Hepatocyte (in vitro differentiated cells): Measurements from ENCODE around the gene IFNL2. TPM values are rescaled to one million over a fixed set of nuclear protein-coding genes. Genes with fewer than 3 reads are reported as not detected.

Experiments
- DNase-seq: peaks from one replicate; pipeline ENCODE4 v3.0.0-alpha.2; 2016; ENCODE audit warnings: low spot score
- H2AFZ ChIP-seq: fragments of 200-600 bp; sonication (generic); 2 replicates; pipeline ENCODE4 v1.6.0; 2016; ENCODE audit warnings: antibody characterized with exemption, mild to moderate bottlenecking
- H3K27ac ChIP-seq: fragments of 200-600 bp; sonication (generic); 2 replicates; pipeline ENCODE4 v1.5.1; 2016; ENCODE audit warnings: mild to moderate bottlenecking
- H3K27me3 ChIP-seq: fragments of 200-600 bp; sonication (generic); 2 replicates; pipeline ENCODE4 v1.6.1; 2016
- H3K36me3 ChIP-seq: fragments of 200-600 bp; sonication (generic); replicated peaks from 2 replicates; pipeline ENCODE4 v1.5.1; 2016; ENCODE audit warnings: low read depth; ENCODE audit not compliant: insufficient read depth
- H3K4me1 ChIP-seq: fragments of 200-600 bp; sonication (generic); 2 replicates; pipeline ENCODE4 v1.5.1; 2016; ENCODE audit warnings: mild to moderate bottlenecking, moderate library complexity; ENCODE audit not compliant: insufficient read depth
- H3K4me2 ChIP-seq: fragments of 200-600 bp; sonication (generic); 2 replicates; pipeline ENCODE4 v1.6.0; 2016
- H3K4me3 ChIP-seq: fragments of 200-600 bp; sonication (generic); 2 replicates; pipeline ENCODE4 v1.5.1; 2016; ENCODE audit warnings: mild to moderate bottlenecking
- H3K79me2 ChIP-seq: fragments of 200-600 bp; sonication (generic); 2 replicates; pipeline ENCODE4 v1.6.0; 2017; ENCODE audit warnings: mild to moderate bottlenecking
- H3K9me2 ChIP-seq: fragments of 200-600 bp; sonication (generic); replicated peaks from 2 replicates; pipeline ENCODE4 v1.6.0; 2017; ENCODE audit warnings: mild to moderate bottlenecking; ENCODE audit not compliant: insufficient read depth
- H3K9me3 ChIP-seq: fragments of 200-600 bp; sonication (generic); 2 replicates; pipeline ENCODE4 v1.5.1; 2016; ENCODE audit warnings: low read depth, mild to moderate bottlenecking
- H4K20me1 ChIP-seq: fragments of 200-600 bp; sonication (generic); 2 replicates; pipeline ENCODE4 v1.6.0; 2016; ENCODE audit warnings: mild to moderate bottlenecking; ENCODE audit not compliant: insufficient read depth, poor library complexity, severe bottlenecking
- CTCF ChIP-seq: fragments of 200-600 bp; sonication (generic); IDR thresholded peaks from 2 replicates; pipeline ENCODE4 v1.5.1; 2016; ENCODE audit warnings: antibody characterized with exemption, mild to moderate bottlenecking; ENCODE audit not compliant: poor library complexity
- EZH2 ChIP-seq: fragments of 200-600 bp; sonication (generic); IDR thresholded peaks from 2 replicates; pipeline ENCODE4 v1.6.1; 2016; ENCODE audit warnings: antibody characterized with exemption, mild to moderate bottlenecking, borderline replicate concordance
- EZH2phosphoT487 ChIP-seq: fragments of 200-600 bp; sonication (generic); IDR thresholded peaks from one replicate; pipeline ENCODE4 v1.6.1; 2018; ENCODE audit warnings: antibody characterized with exemption, mild to moderate bottlenecking, low read depth, moderate library complexity; ENCODE audit not compliant: unreplicated experiment, severe bottlenecking
- WGBS: methylation state at CpG from one replicate; pipeline ENCODE4 v1.1.6; 2016; ENCODE audit warnings: low lambda C conversion rate; ENCODE audit errors: missing lambda C conversion rate; 5-methylcytosine and 5-hydroxymethylcytosine counted together
- polyA plus RNA-seq: library from polyadenylated mRNA; unstranded; fragments of >200 nt; fragmentation: Nextera tagmentation; extraction: Ambion mirVana; gene quantifications from 2 replicates; pipeline ENCODE4 v1.2.1, GENCODE V29; 2016
- total RNA-seq: library from RNA; depleted of rRNA; stranded (reverse); fragments of >200 nt; gene quantifications from 2 replicates; pipeline ENCODE4 v1.2.3, GENCODE V29; 2014

Gene IFNL2
- total and polyA plus RNA-seq, 2 experiments from 2014 or later = not detected

- Histone ChIP-seq H3K79me2 (no peaks in the 10 kb centered on the region), H4K20me1 (no peaks in the 10 kb centered on the region), H3K4me2 (no peak overlapping the region), H3K4me1 (peaks cover 4% of the 10 kb centered on the region), H3K27ac (no peak overlapping the region), H3K27me3 (peaks cover 29% of the 10 kb centered on the region), H3K9me3 (no peaks in the 10 kb centered on the region), H3K9me2 (no peaks in the 10 kb centered on the region), H3K4me3 (no peak overlapping the region), H2AFZ (no peak overlapping the region), H3K36me3 (no peaks in the 10 kb centered on the region)
- DNase-seq = no peak
- WGBS = 63% methylated on average over 3 of the region's 3 CpGs
- no peak for TF ChIP-seq EZH2
Observed at GRCh38 chr19:39251846-39252245, 16.4 kb upstream of the IFNL2 start.

- H3K4me1 ChIP-seq = peaks cover 4% of the 10 kb centered on the region
- H3K27ac ChIP-seq = no peak overlapping the region
- H3K9me2 ChIP-seq = no peaks in the 10 kb centered on the region
- DNase-seq = no peak
- TF ChIP-seq CTCF (no peak), EZH2phosphoT487 (no peak), EZH2 (no peak)
- no peaks in the 10 kb centered on the region for H4K20me1 ChIP-seq
- no peaks in the 10 kb centered on the region for H3K36me3 ChIP-seq
- H3K27me3 ChIP-seq = peaks cover 26% of the 10 kb centered on the region
- no peak overlapping the region for H2AFZ ChIP-seq
- no peak overlapping the region for H3K4me3 ChIP-seq
- no peaks in the 10 kb centered on the region for H3K79me2 ChIP-seq
- no peaks in the 10 kb centered on the region for H3K9me3 ChIP-seq
- H3K4me2 ChIP-seq = no peak overlapping the region
- 80% methylated on average over 3 of the region's 3 CpGs for WGBS
Observed at GRCh38 chr19:39252458-39252857, 15.7 kb upstream of the IFNL2 start.

- Histone ChIP-seq H3K9me3 (no peaks in the 10 kb centered on the region), H2AFZ (no peak overlapping the region), H3K4me1 (no peaks in the 10 kb centered on the region), H3K4me3 (no peak overlapping the region), H3K27me3 (peaks cover 17% of the 10 kb centered on the region), H3K27ac (no peak overlapping the region), H3K36me3 (no peaks in the 10 kb centered on the region), H4K20me1 (no peaks in the 10 kb centered on the region), H3K9me2 (no peaks in the 10 kb centered on the region), H3K79me2 (no peaks in the 10 kb centered on the region), H3K4me2 (no peak overlapping the region)
- WGBS = 90% methylated on average over 8 of the region's 8 CpGs
- TF ChIP-seq EZH2 = no peak
- TF ChIP-seq EZH2phosphoT487 = no peak
- TF ChIP-seq CTCF = no peak
- no peak for DNase-seq
Observed at GRCh38 chr19:39253374-39254149, 14.6 kb upstream of the IFNL2 start.

- Histone ChIP-seq H2AFZ (no peak overlapping the region), H4K20me1 (no peaks in the 10 kb centered on the region), H3K79me2 (no peaks in the 10 kb centered on the region), H3K9me2 (no peaks in the 10 kb centered on the region), H3K4me1 (no peaks in the 10 kb centered on the region), H3K4me3 (no peak overlapping the region), H3K9me3 (no peaks in the 10 kb centered on the region), H3K27ac (no peak overlapping the region), H3K27me3 (peaks cover 5% of the 10 kb centered on the region), H3K4me2 (no peak overlapping the region), H3K36me3 (no peaks in the 10 kb centered on the region)
- TF ChIP-seq CTCF (no peak), EZH2phosphoT487 (no peak), EZH2 (no peak)
- 89% methylated on average over 29 of the region's 29 CpGs for WGBS
- no peak for DNase-seq
Observed at GRCh38 chr19:39254531-39255345, 13.5 kb upstream of the IFNL2 start.
